Measurements from ENCODE around the gene TMPRSS11D. TPM values are rescaled to one million over a fixed set of nuclear protein-coding genes. Genes with fewer than 3 reads are reported as not detected.

TMPRSS11D gene
- total RNA-seq, 1 donor from 2014 or later = not detected

- H3K36me3 Mint-ChIP-seq = no peaks in the 10 kb centered on the region
- no peak for DNase-seq (ENCODE audit: extremely low spot score, unreplicated experiment)
- no peak overlapping the region for H3K4me3 Mint-ChIP-seq
- no peak for TF ChIP-seq CTCF (conservative IDR thresholded peaks at IDR 0.05)
- peaks cover 5% of the 10 kb centered on the region for H3K9me3 Mint-ChIP-seq
- H3K27me3 Mint-ChIP-seq = no peaks in the 10 kb centered on the region
- no peak overlapping the region for H3K27ac Mint-ChIP-seq
- H3K4me1 Mint-ChIP-seq (ENCODE audit: unreplicated experiment) = no peaks in the 10 kb centered on the region
Measured at GRCh38 chr4:67796810-67797209, 87.0 kb downstream of the TMPRSS11D start.

- no peak overlapping the region for H3K27ac Mint-ChIP-seq
- DNase-seq (ENCODE audit: extremely low spot score, unreplicated experiment) = no peak
- H3K36me3 Mint-ChIP-seq = no peaks in the 10 kb centered on the region
- peaks cover 5% of the 10 kb centered on the region for H3K9me3 Mint-ChIP-seq
- no peaks in the 10 kb centered on the region for H3K27me3 Mint-ChIP-seq
- no peak for TF ChIP-seq CTCF (conservative IDR thresholded peaks at IDR 0.05)
- H3K4me1 Mint-ChIP-seq (ENCODE audit: unreplicated experiment) = no peaks in the 10 kb centered on the region
- H3K4me3 Mint-ChIP-seq = no peak overlapping the region
Measured at GRCh38 chr4:67790721-67791120, 93.1 kb downstream of the TMPRSS11D start.

- H3K27ac Mint-ChIP-seq = no peak overlapping the region
- H3K4me1 Mint-ChIP-seq (ENCODE audit: unreplicated experiment) = peaks cover 5% of the 10 kb centered on the region
- no peak overlapping the region for H3K4me3 Mint-ChIP-seq
- peaks cover under 1% of the 10 kb centered on the region for H3K9me3 Mint-ChIP-seq
- TF ChIP-seq CTCF (conservative IDR thresholded peaks at IDR 0.05) = no peak
- DNase-seq (ENCODE audit: extremely low spot score, unreplicated experiment) = no peak
- H3K36me3 Mint-ChIP-seq = no peaks in the 10 kb centered on the region
- no peaks in the 10 kb centered on the region for H3K27me3 Mint-ChIP-seq
Measured at GRCh38 chr4:67787311-67787710, 96.5 kb downstream of the TMPRSS11D start.

GRCh38 chr4:67785528-67785927 is 98.3 kb downstream of the TMPRSS11D start:
- no peak for TF ChIP-seq CTCF (conservative IDR thresholded peaks at IDR 0.05)
- no peak for DNase-seq (ENCODE audit: extremely low spot score, unreplicated experiment)
- Mint-ChIP-seq H3K27me3 (no peaks in the 10 kb centered on the region), H3K9me3 (no peaks in the 10 kb centered on the region), H3K4me1 (ENCODE audit: unreplicated experiment) (peaks cover 5% of the 10 kb centered on the region), H3K36me3 (no peaks in the 10 kb centered on the region), H3K27ac (no peak overlapping the region), H3K4me3 (no peak overlapping the region)

GRCh38 chr4:67779631-67780030 is 104.2 kb downstream of the TMPRSS11D start:
- no peak for DNase-seq (ENCODE audit: extremely low spot score, unreplicated experiment)
- H3K9me3 Mint-ChIP-seq = no peaks in the 10 kb centered on the region
- H3K4me1 Mint-ChIP-seq (ENCODE audit: unreplicated experiment) = no peaks in the 10 kb centered on the region
- H3K4me3 Mint-ChIP-seq = no peak overlapping the region
- no peaks in the 10 kb centered on the region for H3K36me3 Mint-ChIP-seq
- no peak for TF ChIP-seq CTCF (conservative IDR thresholded peaks at IDR 0.05)
- H3K27ac Mint-ChIP-seq = no peak overlapping the region
- no peaks in the 10 kb centered on the region for H3K27me3 Mint-ChIP-seq

- H3K27ac Mint-ChIP-seq = no peak overlapping the region
- H3K36me3 Mint-ChIP-seq = no peaks in the 10 kb centered on the region
- H3K9me3 Mint-ChIP-seq = no peaks in the 10 kb centered on the region
- no peak for TF ChIP-seq CTCF (conservative IDR thresholded peaks at IDR 0.05)
- H3K4me1 Mint-ChIP-seq (ENCODE audit: unreplicated experiment) = no peaks in the 10 kb centered on the region
- no peaks in the 10 kb centered on the region for H3K27me3 Mint-ChIP-seq
- no peak for DNase-seq (ENCODE audit: extremely low spot score, unreplicated experiment)
- H3K4me3 Mint-ChIP-seq = no peak overlapping the region
Measured at GRCh38 chr4:67776746-67777145, 107.1 kb downstream of the TMPRSS11D start.

All from type B pancreatic cell (in vitro differentiated cells).